Measurements from ENCODE around the gene LGALS9. TPM values are rescaled to one million over a fixed set of nuclear protein-coding genes. Genes with fewer than 3 reads are reported as not detected.

LGALS9 gene
- 45.7 TPM for total RNA-seq
- polyA plus RNA-seq = 75.8 TPM
- long read RNA-seq, donor 1, partial matches to known transcripts = 0 of 1 reads
- long read RNA-seq, donor 1, other reads (novel, unspliced or antisense) = 0 of 1 reads
- long read RNA-seq, donor 2 = 0 reads
- long read RNA-seq, donor 3, transcript LGALS9-201 (10 exons, 3,018 nt) = major isoform, 8 of 17 reads
- long read RNA-seq, donor 3, partial matches to known transcripts = 0 of 17 reads
- long read RNA-seq, donor 3, other reads (novel, unspliced or antisense) = 0 of 17 reads
- long read RNA-seq, donor 4, transcript LGALS9-201 (10 exons, 3,018 nt) = major isoform, 6 of 17 reads
- long read RNA-seq, donor 4, partial matches to known transcripts = 8 of 17 reads
- long read RNA-seq, donor 4, other reads (novel, unspliced or antisense) = 0 of 17 reads
- long read RNA-seq, donor 5, transcript LGALS9-201 (10 exons, 3,018 nt) = major isoform, 24 of 32 reads
- long read RNA-seq, donor 5, partial matches to known transcripts = 0 of 32 reads
- long read RNA-seq, donor 5, other reads (novel, unspliced or antisense) = 0 of 32 reads
- long read RNA-seq, donor 6, transcript LGALS9-203 (11 exons, 3,114 nt) = minor isoform, 5 of 29 reads
- long read RNA-seq, donor 6, transcript LGALS9-201 (10 exons, 3,018 nt) = major isoform, 9 of 29 reads
- long read RNA-seq, donor 6, partial matches to known transcripts = 13 of 29 reads
- long read RNA-seq, donor 6, other reads (novel, unspliced or antisense) = 0 of 29 reads
- long read RNA-seq, donor 7, partial matches to known transcripts = 0 of 6 reads
- long read RNA-seq, donor 7, other reads (novel, unspliced or antisense) = 0 of 6 reads
- long read RNA-seq, donor 8, transcript LGALS9-201 (10 exons, 3,018 nt) = major isoform, 5 of 7 reads
- long read RNA-seq, donor 8, partial matches to known transcripts = 0 of 7 reads
- long read RNA-seq, donor 8, other reads (novel, unspliced or antisense) = 0 of 7 reads
- long read RNA-seq, donor 9, transcript LGALS9-201 (10 exons, 3,018 nt) = major isoform, 5 of 9 reads
- long read RNA-seq, donor 9, partial matches to known transcripts = 0 of 9 reads
- long read RNA-seq, donor 9, other reads (novel, unspliced or antisense) = 0 of 9 reads
- long read RNA-seq, donor 10, partial matches to known transcripts = 0 of 5 reads
- long read RNA-seq, donor 10, other reads (novel, unspliced or antisense) = 0 of 5 reads

DNA sequence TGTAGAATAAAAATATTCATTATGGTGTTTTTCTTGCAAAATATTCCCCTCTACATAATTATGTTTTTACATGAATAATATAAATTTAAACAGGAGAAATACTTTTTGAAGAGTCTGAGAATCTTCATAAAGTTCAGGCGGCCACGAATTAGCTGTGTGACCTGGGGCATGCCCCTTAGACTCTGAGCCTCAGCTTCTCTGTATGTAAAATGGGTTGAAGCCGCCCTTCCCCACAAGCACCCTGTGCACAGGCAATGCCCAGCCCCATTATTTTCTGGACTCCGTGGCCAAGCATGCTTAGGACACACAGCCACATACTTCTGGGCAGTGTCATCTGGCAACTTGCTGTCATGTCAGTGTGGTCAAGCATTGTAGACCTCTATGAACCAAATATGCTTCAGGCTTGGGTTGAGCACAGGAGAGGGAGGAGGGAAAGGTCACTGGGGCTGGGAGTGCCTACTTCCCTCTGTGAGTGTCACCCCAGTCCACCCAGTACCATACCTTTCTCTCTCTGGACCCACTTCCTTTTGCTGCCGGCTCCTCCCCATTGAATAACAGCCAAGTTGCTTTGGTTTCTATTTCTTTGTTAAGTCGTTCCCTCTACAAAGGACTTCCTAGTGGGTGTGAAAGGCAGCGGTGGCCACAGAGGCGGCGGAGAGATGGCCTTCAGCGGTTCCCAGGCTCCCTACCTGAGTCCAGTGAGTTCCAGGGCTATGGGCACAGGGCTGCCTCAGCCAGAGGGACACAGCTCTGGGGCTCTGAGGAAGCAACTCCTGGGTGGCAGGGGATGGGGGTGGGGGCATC lies at the start of gene LGALS9:
LGALS9 (plus strand) TSS at position 582 of the 804 bp plus-strand sequence; CDS start at position 660, 78 bp downstream.
- H3K4me1 ChIP-seq (ENCODE audit: control insufficient read depth in 2 of 2, insufficient read depth in 2 of 2, low read length in 2 of 2) = peaks cover 7 to 17% of the 10 kb centered on the region in 2 donors
- 38% methylated on average over 10 of the region's 10 CpGs for whole genome bisulfite sequencing
- peak in 3 of 9 donors; percentile 21 to 61 (median 30) for DNase-seq (ENCODE audit: low read depth in 6 of 9, low spot score in 9 of 9)

DNA sequence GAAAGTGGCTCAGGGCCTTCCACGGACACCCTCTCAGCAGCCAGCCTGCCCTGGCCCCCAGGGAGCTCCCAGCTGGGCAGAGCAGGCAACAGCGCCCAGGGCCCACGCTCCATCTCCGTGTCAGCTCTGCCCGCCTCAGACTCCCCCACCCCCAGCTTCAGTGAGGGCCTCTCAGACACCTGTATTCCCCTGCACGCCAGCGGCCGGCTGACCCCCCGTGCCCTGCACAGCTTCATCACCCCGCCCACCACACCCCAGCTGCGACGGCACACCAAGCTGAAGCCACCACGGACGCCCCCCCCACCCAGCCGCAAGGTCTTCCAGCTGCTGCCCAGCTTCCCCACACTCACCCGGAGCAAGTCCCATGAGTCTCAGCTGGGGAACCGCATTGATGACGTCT lies 48.3 kb upstream of the LGALS9 start:
- no peak overlapping the region for H3K4me3 ChIP-seq (ENCODE audit: low read length in 2 of 2)
- no peak overlapping the region for H3K27ac ChIP-seq (ENCODE audit: low read depth in 1 of 2, low read length in 1 of 2)
- peaks cover 0 to 2% of the 10 kb centered on the region in 2 donors for H3K36me3 ChIP-seq (ENCODE audit: control insufficient read depth in 2 of 2, insufficient read depth in 2 of 2, low read length in 1 of 2)
- 97% methylated on average over 18 of the region's 18 CpGs for WGBS
- no peaks in the 10 kb centered on the region for H3K9me3 ChIP-seq (ENCODE audit: control insufficient read depth in 2 of 2, insufficient read depth in 1 of 2, low read length in 1 of 2)
- H3K4me1 ChIP-seq (ENCODE audit: control insufficient read depth in 2 of 2, insufficient read depth in 2 of 2, low read length in 2 of 2) = peaks cover 0 to 10% of the 10 kb centered on the region in 2 donors
- no peaks in the 10 kb centered on the region for H3K27me3 ChIP-seq (ENCODE audit: control insufficient read depth in 2 of 2, insufficient read depth in 1 of 2, low read length in 1 of 2)
- no peak for DNase-seq (ENCODE audit: low read depth in 6 of 9, low spot score in 9 of 9)

More for the DNA sequence above, at the start of gene LGALS9:
- Histone ChIP-seq H3K4me3 (ENCODE audit: low read length in 2 of 2) (peak within 1 kb of the TSS; percentile 50 to 59), H3K36me3 (ENCODE audit: control insufficient read depth in 2 of 2, insufficient read depth in 2 of 2, low read length in 1 of 2) (no peaks in the 10 kb centered on the region), H3K27ac (ENCODE audit: low read depth in 1 of 2, low read length in 1 of 2) (peak within 1 kb of the TSS; percentile 46 to 60), H3K9me3 (ENCODE audit: control insufficient read depth in 2 of 2, insufficient read depth in 1 of 2, low read length in 1 of 2) (no peaks in the 10 kb centered on the region), H3K27me3 (ENCODE audit: control insufficient read depth in 2 of 2, insufficient read depth in 1 of 2, low read length in 1 of 2) (no peaks in the 10 kb centered on the region)

DNA sequence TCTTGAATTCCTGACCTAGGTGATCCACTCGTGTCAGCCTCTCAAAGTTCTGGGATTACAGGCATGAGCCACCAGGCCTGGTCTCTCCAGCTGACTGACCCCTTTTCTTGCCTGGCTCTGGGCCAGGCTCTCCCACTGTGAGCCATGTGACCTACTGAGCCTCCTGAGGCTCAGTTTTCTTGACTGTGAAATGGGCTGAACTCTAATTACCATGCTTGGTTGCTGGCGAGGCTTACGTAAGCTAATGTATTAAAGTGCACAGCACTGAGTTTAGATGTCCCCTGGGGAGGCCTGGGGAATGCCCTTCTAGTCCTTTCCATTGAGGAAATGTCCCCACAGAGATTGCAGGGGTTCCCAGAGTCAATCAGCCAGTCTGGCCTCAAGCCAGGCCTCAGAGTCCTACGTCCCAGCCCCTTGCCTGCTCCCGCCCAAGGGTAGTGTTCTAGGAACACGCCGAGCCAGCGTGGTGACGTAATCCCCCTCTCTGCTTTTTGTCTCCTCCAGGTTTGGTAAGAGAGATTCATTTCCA lies 45.8 kb upstream of the LGALS9 start:
- Histone ChIP-seq H3K27me3 (ENCODE audit: control insufficient read depth in 2 of 2, insufficient read depth in 1 of 2, low read length in 1 of 2) (no peaks in the 10 kb centered on the region), H3K27ac (ENCODE audit: low read depth in 1 of 2, low read length in 1 of 2) (no peak overlapping the region), H3K4me3 (ENCODE audit: low read length in 2 of 2) (no peak overlapping the region), H3K36me3 (ENCODE audit: control insufficient read depth in 2 of 2, insufficient read depth in 2 of 2, low read length in 1 of 2) (peaks cover 0 to 2% of the 10 kb centered on the region in 2 donors), H3K9me3 (ENCODE audit: control insufficient read depth in 2 of 2, insufficient read depth in 1 of 2, low read length in 1 of 2) (no peaks in the 10 kb centered on the region), H3K4me1 (ENCODE audit: control insufficient read depth in 2 of 2, insufficient read depth in 2 of 2, low read length in 2 of 2) (no peaks in the 10 kb centered on the region)
- no peak for DNase-seq (ENCODE audit: low read depth in 6 of 9, low spot score in 9 of 9)
- 94% methylated on average over 9 of the region's 9 CpGs for WGBS

DNA sequence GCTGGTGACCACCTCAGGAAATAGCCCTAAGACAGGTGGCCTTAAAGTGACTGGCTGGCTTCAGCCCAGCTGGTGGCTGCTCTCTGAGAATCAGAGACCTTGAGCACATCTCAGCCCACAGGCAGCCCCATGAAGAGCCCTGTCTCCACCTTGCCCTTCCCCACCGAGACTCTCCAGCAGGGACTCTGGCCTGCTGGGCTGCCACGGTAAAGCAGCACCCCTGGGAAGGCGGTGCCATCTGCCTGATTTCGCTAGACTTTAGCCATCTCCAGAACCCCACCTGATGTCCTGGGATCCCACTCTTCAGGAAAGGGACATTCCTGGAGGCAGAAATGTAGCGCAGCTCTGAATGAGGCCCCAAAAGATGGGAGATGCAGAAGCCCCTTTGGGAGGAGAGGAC lies 45.2 kb upstream of the LGALS9 start:
- H3K9me3 ChIP-seq (ENCODE audit: control insufficient read depth in 2 of 2, insufficient read depth in 1 of 2, low read length in 1 of 2) = no peaks in the 10 kb centered on the region
- no peak for DNase-seq (ENCODE audit: low read depth in 6 of 9, low spot score in 9 of 9)
- H3K36me3 ChIP-seq (ENCODE audit: control insufficient read depth in 2 of 2, insufficient read depth in 2 of 2, low read length in 1 of 2) = peaks cover 2% of the 10 kb centered on the region in 2 donors
- 99% methylated on average over 5 of the region's 5 CpGs for WGBS
- H3K4me3 ChIP-seq (ENCODE audit: low read length in 2 of 2) = no peak overlapping the region
- no peak overlapping the region for H3K27ac ChIP-seq (ENCODE audit: low read depth in 1 of 2, low read length in 1 of 2)
- H3K27me3 ChIP-seq (ENCODE audit: control insufficient read depth in 2 of 2, insufficient read depth in 1 of 2, low read length in 1 of 2) = no peaks in the 10 kb centered on the region
- H3K4me1 ChIP-seq (ENCODE audit: control insufficient read depth in 2 of 2, insufficient read depth in 2 of 2, low read length in 2 of 2) = no peaks in the 10 kb centered on the region

DNA sequence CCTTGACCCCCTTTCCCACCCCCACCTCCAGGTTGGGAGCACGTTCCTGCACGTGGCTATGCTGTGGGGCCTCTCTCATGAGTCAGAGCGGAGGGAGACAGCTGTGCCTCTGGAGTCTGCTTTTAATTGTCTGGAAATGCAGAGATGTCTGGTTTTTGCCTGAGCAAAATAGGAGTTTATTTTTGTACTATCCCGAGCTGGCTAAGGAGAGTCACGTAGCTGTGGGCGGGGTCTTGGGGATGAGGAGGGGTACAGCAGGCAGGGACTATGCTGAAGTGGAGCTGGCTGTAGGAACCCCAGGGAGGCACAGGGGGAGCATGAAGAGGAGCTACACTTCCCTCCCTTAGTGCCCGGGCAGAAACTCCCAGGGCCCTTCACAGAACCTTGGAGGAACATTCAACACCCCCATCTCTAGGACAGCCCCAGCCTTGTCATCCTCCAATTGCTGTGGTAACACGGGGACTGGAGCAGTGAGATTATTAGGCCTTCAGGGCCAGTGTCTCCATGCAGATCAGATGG lies 44.7 kb upstream of the LGALS9 start:
- no peaks in the 10 kb centered on the region for H3K9me3 ChIP-seq (ENCODE audit: control insufficient read depth in 2 of 2, insufficient read depth in 1 of 2, low read length in 1 of 2)
- H3K4me1 ChIP-seq (ENCODE audit: control insufficient read depth in 2 of 2, insufficient read depth in 2 of 2, low read length in 2 of 2) = no peaks in the 10 kb centered on the region
- WGBS = 95% methylated on average over 8 of the region's 8 CpGs
- no peaks in the 10 kb centered on the region for H3K27me3 ChIP-seq (ENCODE audit: control insufficient read depth in 2 of 2, insufficient read depth in 1 of 2, low read length in 1 of 2)
- peaks cover 2 to 3% of the 10 kb centered on the region in 2 donors for H3K36me3 ChIP-seq (ENCODE audit: control insufficient read depth in 2 of 2, insufficient read depth in 2 of 2, low read length in 1 of 2)
- no peak overlapping the region for H3K4me3 ChIP-seq (ENCODE audit: low read length in 2 of 2)
- H3K27ac ChIP-seq (ENCODE audit: low read depth in 1 of 2, low read length in 1 of 2) = no peak overlapping the region
- no peak for DNase-seq (ENCODE audit: low read depth in 6 of 9, low spot score in 9 of 9)

DNA sequence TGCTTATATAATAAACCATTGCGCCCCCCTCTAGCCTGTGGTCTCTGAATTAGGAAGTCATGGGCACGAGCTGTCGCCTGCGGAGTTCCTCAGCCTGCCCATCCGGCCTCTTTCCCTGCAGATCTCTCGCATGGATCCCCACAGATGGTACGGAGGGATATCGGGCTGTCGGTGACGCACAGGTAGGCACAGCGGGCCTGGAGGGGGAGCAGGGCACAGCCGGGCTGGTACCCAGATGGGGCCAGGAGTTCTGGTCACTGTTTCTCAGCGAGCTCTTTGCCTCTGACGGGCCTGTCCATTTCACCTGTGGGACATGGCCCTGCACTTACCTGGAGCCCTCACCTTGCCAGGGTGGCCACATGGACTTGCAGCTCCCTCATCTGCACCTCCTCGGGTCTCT lies 42.6 kb upstream of the LGALS9 start:
- 97% methylated on average over 15 of the region's 15 CpGs for WGBS
- peaks cover 2 to 3% of the 10 kb centered on the region in 2 donors for H3K36me3 ChIP-seq (ENCODE audit: control insufficient read depth in 2 of 2, insufficient read depth in 2 of 2, low read length in 1 of 2)
- no peaks in the 10 kb centered on the region for H3K9me3 ChIP-seq (ENCODE audit: control insufficient read depth in 2 of 2, insufficient read depth in 1 of 2, low read length in 1 of 2)
- no peak overlapping the region for H3K4me3 ChIP-seq (ENCODE audit: low read length in 2 of 2)
- no peaks in the 10 kb centered on the region for H3K4me1 ChIP-seq (ENCODE audit: control insufficient read depth in 2 of 2, insufficient read depth in 2 of 2, low read length in 2 of 2)
- no peak for DNase-seq (ENCODE audit: low read depth in 6 of 9, low spot score in 9 of 9)
- H3K27me3 ChIP-seq (ENCODE audit: control insufficient read depth in 2 of 2, insufficient read depth in 1 of 2, low read length in 1 of 2) = no peaks in the 10 kb centered on the region
- H3K27ac ChIP-seq (ENCODE audit: low read depth in 1 of 2, low read length in 1 of 2) = no peak overlapping the region

DNA sequence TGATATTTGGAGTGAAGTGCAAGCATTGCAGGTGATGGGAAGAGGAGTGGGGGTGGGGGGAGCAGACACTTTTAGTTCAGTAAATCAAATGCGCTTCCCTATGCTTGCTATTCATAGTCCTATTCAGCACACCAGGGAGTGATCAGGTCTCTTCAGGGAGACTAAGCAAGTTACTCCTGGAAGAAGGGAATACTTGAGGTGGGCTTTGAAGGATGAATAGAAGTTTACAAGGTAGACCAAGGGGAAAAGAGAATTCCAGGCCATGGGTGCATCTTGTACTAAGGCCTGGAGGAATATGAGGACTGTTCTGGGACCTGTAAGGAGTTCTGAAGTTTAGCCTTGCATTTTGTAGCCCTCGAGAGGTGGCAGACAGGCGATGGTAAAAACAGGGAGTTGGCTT lies 40.1 kb upstream of the LGALS9 start:
- no peaks in the 10 kb centered on the region for H3K27me3 ChIP-seq (ENCODE audit: control insufficient read depth in 2 of 2, insufficient read depth in 1 of 2, low read length in 1 of 2)
- H3K4me1 ChIP-seq (ENCODE audit: control insufficient read depth in 2 of 2, insufficient read depth in 2 of 2, low read length in 2 of 2) = no peaks in the 10 kb centered on the region
- H3K36me3 ChIP-seq (ENCODE audit: control insufficient read depth in 2 of 2, insufficient read depth in 2 of 2, low read length in 1 of 2) = peaks cover 2 to 3% of the 10 kb centered on the region in 2 donors
- H3K9me3 ChIP-seq (ENCODE audit: control insufficient read depth in 2 of 2, insufficient read depth in 1 of 2, low read length in 1 of 2) = no peaks in the 10 kb centered on the region
- 98% methylated on average over 3 of the region's 3 CpGs for WGBS
- DNase-seq (ENCODE audit: low read depth in 6 of 9, low spot score in 9 of 9) = no peak
- H3K27ac ChIP-seq (ENCODE audit: low read depth in 1 of 2, low read length in 1 of 2) = no peak overlapping the region
- H3K4me3 ChIP-seq (ENCODE audit: low read length in 2 of 2) = no peak overlapping the region

DNA sequence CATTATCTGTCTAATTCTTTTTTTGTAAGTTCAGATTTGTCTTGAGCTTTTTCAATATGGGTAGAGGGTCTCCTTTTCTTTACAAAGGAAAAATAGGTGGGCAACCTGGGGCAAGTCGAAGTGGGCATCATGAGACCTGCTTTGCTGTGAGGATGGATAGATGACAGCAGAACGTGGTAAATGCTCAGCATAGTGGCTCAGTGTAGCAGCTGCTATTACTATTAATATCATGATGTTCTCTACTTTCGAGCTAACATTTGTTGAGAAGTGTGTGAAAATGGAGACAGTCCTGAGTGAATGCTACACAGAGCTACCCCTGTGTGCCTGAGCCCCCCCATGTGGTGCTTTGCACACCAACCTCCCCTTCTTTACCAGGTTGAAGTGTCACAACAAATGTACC lies 39.0 kb upstream of the LGALS9 start:
- no peaks in the 10 kb centered on the region for H3K4me1 ChIP-seq (ENCODE audit: control insufficient read depth in 2 of 2, insufficient read depth in 2 of 2, low read length in 2 of 2)
- no peaks in the 10 kb centered on the region for H3K9me3 ChIP-seq (ENCODE audit: control insufficient read depth in 2 of 2, insufficient read depth in 1 of 2, low read length in 1 of 2)
- H3K27ac ChIP-seq (ENCODE audit: low read depth in 1 of 2, low read length in 1 of 2) = no peak overlapping the region
- 96% methylated on average over 3 of the region's 3 CpGs for WGBS
- no peak for DNase-seq (ENCODE audit: low read depth in 6 of 9, low spot score in 9 of 9)
- H3K27me3 ChIP-seq (ENCODE audit: control insufficient read depth in 2 of 2, insufficient read depth in 1 of 2, low read length in 1 of 2) = no peaks in the 10 kb centered on the region
- no peak overlapping the region for H3K4me3 ChIP-seq (ENCODE audit: low read length in 2 of 2)
- peaks cover 2 to 3% of the 10 kb centered on the region in 2 donors for H3K36me3 ChIP-seq (ENCODE audit: control insufficient read depth in 2 of 2, insufficient read depth in 2 of 2, low read length in 1 of 2)

All from thymus (tissue), 14 donors.